Breast epithelium (tissue), 3 donors: Measurements from ENCODE around the gene MAFG.

Experiments used
- CTCF ChIP-seq, 3 donors: fragments of 450-650 bp; IDR thresholded peaks; one replicate each; pipeline ENCODE4 v1.5.1; 2016 to 2017; ENCODE audit warnings: antibody characterized with exemption in 3 of 3, mild to moderate bottlenecking in 3 of 3, moderate library complexity in 3 of 3
- POLR2A ChIP-seq: fragments of 450-650 bp; IDR thresholded peaks from one replicate; pipeline ENCODE4 v1.6.1; 2016; ENCODE audit warnings: antibody characterized with exemption, mild to moderate bottlenecking, moderate library complexity

GRCh38 chr17:81964081-81964849 is 36.7 kb upstream of the MAFG start:
- TF ChIP-seq CTCF (IDR thresholded peaks at IDR 0.05) (no peak), POLR2A (no peak)
